ENCODE measurements around the gene RUNX1. TPM values are rescaled to one million over a fixed set of nuclear protein-coding genes. Genes with fewer than 3 reads are reported as not detected.

The RUNX1 gene
- polyA plus RNA-seq, 3 donors: 6.2 to 49.7 (median 8.7) TPM

GRCh38 chr21:34928637-34929036 is 120.5 kb downstream of the RUNX1 start:
- Histone ChIP-seq H3K4me2 (replicated peaks; ENCODE audit: extremely low read depth, low read length, poor library complexity, severe bottlenecking) (no peak overlapping the region), H3K27me3 (ENCODE audit: control insufficient read depth in 2 of 2, insufficient read depth in 2 of 2, low read length in 2 of 2) (no peaks in the 10 kb centered on the region), H3K36me3 (replicated peaks in 1 of 2; ENCODE audit: control insufficient read depth in 1 of 2, insufficient read depth in 2 of 2, low read length in 2 of 2) (no peaks in the 10 kb centered on the region), H3K9me3 (replicated peaks in 1 of 2; ENCODE audit: control insufficient read depth in 1 of 2, insufficient read depth in 1 of 2, low read length in 2 of 2) (no peaks in the 10 kb centered on the region), H3K79me2 (ENCODE audit: insufficient read depth, low read length) (peaks cover 85% of the 10 kb centered on the region), H3K27ac (ENCODE audit: low read depth in 1 of 2, low read length in 2 of 2) (no peak overlapping the region), H3K4me3 (replicated peaks in 1 of 3; ENCODE audit: low read depth in 2 of 3, low read length in 3 of 3) (no peak overlapping the region), H4K20me1 (ENCODE audit: insufficient read depth, low read length) (peaks cover 12% of the 10 kb centered on the region), H3K4me1 (ENCODE audit: control insufficient read depth in 1 of 2, insufficient read depth in 2 of 2, low read length in 2 of 2) (peaks cover 45 to 64% of the 10 kb centered on the region in 2 donors), H3K9ac (ENCODE audit: insufficient read depth, low read length, poor library complexity, severe bottlenecking) (no peak overlapping the region), H2AFZ (ENCODE audit: insufficient read depth, low read depth, low read length, poor library complexity, severe bottlenecking) (no peak overlapping the region)
- Mint-ChIP-seq H3K4me1 (peaks cover 60% of the 10 kb centered on the region), H3K4me3 (no peak overlapping the region), H3K36me3 (peaks cover 11% of the 10 kb centered on the region in 2 donors), H3K9me3 (peaks cover 0 to 5% (median 0%) of the 10 kb centered on the region in 7 donors), H3K27me3 (ENCODE audit: low read depth in 3 of 3) (no peaks in the 10 kb centered on the region), H3K27ac (no peak overlapping the region)
- WGBS (ENCODE audit: insufficient coverage): 33% methylated on average over 1 of the region's 4 CpGs
- DNase-seq: no peak
- TF ChIP-seq, protein P1, sequence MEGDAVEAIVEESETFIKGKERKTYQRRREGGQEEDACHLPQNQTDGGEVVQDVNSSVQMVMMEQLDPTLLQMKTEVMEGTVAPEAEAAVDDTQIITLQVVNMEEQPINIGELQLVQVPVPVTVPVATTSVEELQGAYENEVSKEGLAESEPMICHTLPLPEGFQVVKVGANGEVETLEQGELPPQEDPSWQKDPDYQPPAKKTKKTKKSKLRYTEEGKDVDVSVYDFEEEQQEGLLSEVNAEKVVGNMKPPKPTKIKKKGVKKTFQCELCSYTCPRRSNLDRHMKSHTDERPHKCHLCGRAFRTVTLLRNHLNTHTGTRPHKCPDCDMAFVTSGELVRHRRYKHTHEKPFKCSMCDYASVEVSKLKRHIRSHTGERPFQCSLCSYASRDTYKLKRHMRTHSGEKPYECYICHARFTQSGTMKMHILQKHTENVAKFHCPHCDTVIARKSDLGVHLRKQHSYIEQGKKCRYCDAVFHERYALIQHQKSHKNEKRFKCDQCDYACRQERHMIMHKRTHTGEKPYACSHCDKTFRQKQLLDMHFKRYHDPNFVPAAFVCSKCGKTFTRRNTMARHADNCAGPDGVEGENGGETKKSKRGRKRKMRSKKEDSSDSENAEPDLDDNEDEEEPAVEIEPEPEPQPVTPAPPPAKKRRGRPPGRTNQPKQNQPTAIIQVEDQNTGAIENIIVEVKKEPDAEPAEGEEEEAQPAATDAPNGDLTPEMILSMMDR (IDR thresholded peaks at IDR 0.05): no peak
- intact Hi-C loops (cut with micrococcal nuclease): no loop called here

- Histone ChIP-seq H3K4me2 (replicated peaks; ENCODE audit: extremely low read depth, low read length, poor library complexity, severe bottlenecking) (no peak overlapping the region), H3K36me3 (replicated peaks in 1 of 2; ENCODE audit: control insufficient read depth in 1 of 2, insufficient read depth in 2 of 2, low read length in 2 of 2) (no peaks in the 10 kb centered on the region), H2AFZ (ENCODE audit: insufficient read depth, low read depth, low read length, poor library complexity, severe bottlenecking) (no peak overlapping the region), H3K4me3 (replicated peaks in 1 of 3; ENCODE audit: low read depth in 2 of 3, low read length in 3 of 3) (no peak overlapping the region), H4K20me1 (ENCODE audit: insufficient read depth, low read length) (peaks cover 16% of the 10 kb centered on the region), H3K79me2 (ENCODE audit: insufficient read depth, low read length) (peaks cover 85% of the 10 kb centered on the region), H3K27me3 (ENCODE audit: control insufficient read depth in 2 of 2, insufficient read depth in 2 of 2, low read length in 2 of 2) (no peaks in the 10 kb centered on the region), H3K27ac (ENCODE audit: low read depth in 1 of 2, low read length in 2 of 2) (no peak overlapping the region), H3K9me3 (replicated peaks in 1 of 2; ENCODE audit: control insufficient read depth in 1 of 2, insufficient read depth in 1 of 2, low read length in 2 of 2) (no peaks in the 10 kb centered on the region), H3K4me1 (ENCODE audit: control insufficient read depth in 1 of 2, insufficient read depth in 2 of 2, low read length in 2 of 2) (peaks cover 39 to 58% of the 10 kb centered on the region in 2 donors), H3K9ac (ENCODE audit: insufficient read depth, low read length, poor library complexity, severe bottlenecking) (no peak overlapping the region)
- Mint-ChIP-seq H3K27me3 (ENCODE audit: low read depth in 3 of 3) (no peaks in the 10 kb centered on the region), H3K4me3 (no peak overlapping the region), H3K9me3 (peaks cover 0 to 5% (median 0%) of the 10 kb centered on the region in 7 donors), H3K27ac (no peak overlapping the region), H3K36me3 (peaks cover 12 to 13% of the 10 kb centered on the region in 2 donors), H3K4me1 (peaks cover 54% of the 10 kb centered on the region)
- TF ChIP-seq, protein P1 (IDR thresholded peaks at IDR 0.05): no peak
- 83% methylated on average over 1 of the region's 2 CpGs for WGBS (ENCODE audit: insufficient coverage)
- DNase-seq: no peak
- intact Hi-C loops (cut with micrococcal nuclease): no loop called here
These were observed 121.1 kb downstream of the RUNX1 start for GRCh38 chr21:34927992-34928391.
